ENCODE results near the gene SRL. TPM values are rescaled to one million over a fixed set of nuclear protein-coding genes. Genes with fewer than 3 reads are reported as not detected.

SRL gene
- total RNA-seq, 2 experiments from 2014 or later, result not detected

- Mint-ChIP-seq H3K4me3 (no peak overlapping the region), H3K27ac (no peak overlapping the region), H3K4me1 (ENCODE audit: low read depth) (peaks cover 9% of the 10 kb centered on the region), H3K27me3 (peaks cover 5% of the 10 kb centered on the region), H3K36me3 (ENCODE audit: low read depth) (no peaks in the 10 kb centered on the region), H3K9me3 (no peaks in the 10 kb centered on the region)
- peaks cover 0 to 3% of the 10 kb centered on the region in 2 experiments for H3K27me3 ChIP-seq (ENCODE audit: control insufficient read depth in 1 of 2, insufficient read depth in 2 of 2, low read length in 2 of 2)
- CTCF ChIA-PET, result no interaction called here
- no peak for TF ChIP-seq CTCF (IDR thresholded peaks at IDR 0.05)
- no peaks in the 10 kb centered on the region for H3K9me3 ChIP-seq (ENCODE audit: control insufficient read depth in 1 of 2, insufficient read depth in 1 of 2, low read length in 2 of 2)
- H3K36me3 ChIP-seq (ENCODE audit: insufficient read depth, low read length), result no peaks in the 10 kb centered on the region
- H3K4me1 ChIP-seq (ENCODE audit: insufficient read depth, low read length), result peaks cover 19% of the 10 kb centered on the region
- no peak for ATAC-seq (ENCODE audit: poor library complexity)
- peak in 1 of 14 experiments; percentile 14 for DNase-seq
- intact Hi-C loops (cut with DNase I, micrococcal nuclease), result no loop called here
- POLR2A ChIA-PET, result no interaction called here
- no peak overlapping the region for H3K27ac ChIP-seq (ENCODE audit: low read depth in 1 of 2, low read length in 2 of 2)
- peak overlapping the region; percentile 29 for H3K4me3 ChIP-seq (ENCODE audit: low read length)
Measured at GRCh38 chr16:4206680-4207079, 35.2 kb downstream of the SRL start.

GRCh38 chr16:4205971-4206370 is 35.9 kb downstream of the SRL start:
- Histone ChIP-seq H3K27me3 (ENCODE audit: control insufficient read depth in 1 of 2, insufficient read depth in 2 of 2, low read length in 2 of 2) (peaks cover 0 to 3% of the 10 kb centered on the region in 2 experiments), H3K27ac (ENCODE audit: low read depth in 1 of 2, low read length in 2 of 2) (no peak overlapping the region), H3K4me1 (ENCODE audit: insufficient read depth, low read length) (peaks cover 19% of the 10 kb centered on the region), H3K36me3 (ENCODE audit: insufficient read depth, low read length) (no peaks in the 10 kb centered on the region), H3K9me3 (ENCODE audit: control insufficient read depth in 1 of 2, insufficient read depth in 1 of 2, low read length in 2 of 2) (no peaks in the 10 kb centered on the region), H3K4me3 (ENCODE audit: low read length) (no peak overlapping the region)
- H3K4me1 Mint-ChIP-seq (ENCODE audit: low read depth), result peaks cover 9% of the 10 kb centered on the region
- intact Hi-C loops (cut with DNase I, micrococcal nuclease), result no loop called here
- H3K36me3 Mint-ChIP-seq (ENCODE audit: low read depth), result no peaks in the 10 kb centered on the region
- no peak overlapping the region for H3K4me3 Mint-ChIP-seq
- TF ChIP-seq CTCF (IDR thresholded peaks at IDR 0.05), result no peak
- peaks cover 5% of the 10 kb centered on the region for H3K27me3 Mint-ChIP-seq
- POLR2A ChIA-PET, result no interaction called here
- CTCF ChIA-PET, result no interaction called here
- DNase-seq (no peak), ATAC-seq (ENCODE audit: poor library complexity) (no peak)
- no peaks in the 10 kb centered on the region for H3K9me3 Mint-ChIP-seq
- H3K27ac Mint-ChIP-seq, result no peak overlapping the region

- no peak overlapping the region for H3K27ac Mint-ChIP-seq
- H3K36me3 ChIP-seq (ENCODE audit: insufficient read depth, low read length), result no peaks in the 10 kb centered on the region
- H3K36me3 Mint-ChIP-seq (ENCODE audit: low read depth), result no peaks in the 10 kb centered on the region
- no peaks in the 10 kb centered on the region for H3K9me3 Mint-ChIP-seq
- peaks cover 9% of the 10 kb centered on the region for H3K4me1 Mint-ChIP-seq (ENCODE audit: low read depth)
- DNase-seq, result no peak
- no peak overlapping the region for H3K27ac ChIP-seq (ENCODE audit: low read depth in 1 of 2, low read length in 2 of 2)
- ATAC-seq (ENCODE audit: poor library complexity), result no peak
- TF ChIP-seq CTCF (IDR thresholded peaks at IDR 0.05), result no peak
- H3K4me3 Mint-ChIP-seq, result no peak overlapping the region
- peaks cover 25% of the 10 kb centered on the region for H3K4me1 ChIP-seq (ENCODE audit: insufficient read depth, low read length)
- H3K4me3 ChIP-seq (ENCODE audit: low read length), result no peak overlapping the region
- ChIA-PET POLR2A (no interaction called here), CTCF (no interaction called here)
- intact Hi-C loops (cut with DNase I, micrococcal nuclease), result no loop called here
- H3K9me3 ChIP-seq (ENCODE audit: control insufficient read depth in 1 of 2, insufficient read depth in 1 of 2, low read length in 2 of 2), result no peaks in the 10 kb centered on the region
- peaks cover 3 to 7% of the 10 kb centered on the region in 2 experiments for H3K27me3 ChIP-seq (ENCODE audit: control insufficient read depth in 1 of 2, insufficient read depth in 2 of 2, low read length in 2 of 2)
- peaks cover 14% of the 10 kb centered on the region for H3K27me3 Mint-ChIP-seq
Measured at GRCh38 chr16:4204521-4204920, 37.4 kb downstream of the SRL start.
